IPS-11a (cell line): ENCODE measurements around the gene PPARA.

Experiments
- H3K4me3 ChIP-seq: one replicate; pipeline ENCODE4 v1.5.1; 2013; ENCODE audit warnings: low read depth, low read length, control low read depth

Gene PPARA

GRCh38 chr22:46202897-46203600 is 52.7 kb downstream of the PPARA start:
- H3K4me3 ChIP-seq = no peak overlapping the region

- no peak overlapping the region for H3K4me3 ChIP-seq
These were observed 53.3 kb downstream of the PPARA start for GRCh38 chr22:46203601-46203980.

GRCh38 chr22:46209262-46209661 is 58.9 kb downstream of the PPARA start:
- no peak overlapping the region for H3K4me3 ChIP-seq

GRCh38 chr22:46212195-46212594 is 61.9 kb downstream of the PPARA start:
- H3K4me3 ChIP-seq = no peak overlapping the region

GRCh38 chr22:46213052-46213451 is 62.7 kb downstream of the PPARA start:
- no peak overlapping the region for H3K4me3 ChIP-seq

- H3K4me3 ChIP-seq = no peak overlapping the region
These were observed 63.8 kb downstream of the PPARA start for GRCh38 chr22:46214149-46214548.

- H3K4me3 ChIP-seq = no peak overlapping the region
These were observed 64.3 kb downstream of the PPARA start for GRCh38 chr22:46214616-46215015.

- H3K4me3 ChIP-seq = no peak overlapping the region
These were observed 69.3 kb downstream of the PPARA start for GRCh38 chr22:46219636-46220035.

GRCh38 chr22:46220921-46221320 is 70.6 kb downstream of the PPARA start:
- H3K4me3 ChIP-seq = no peak overlapping the region

GRCh38 chr22:46224044-46224897 is 73.9 kb downstream of the PPARA start:
- no peak overlapping the region for H3K4me3 ChIP-seq

GRCh38 chr22:46224898-46225290 is 74.6 kb downstream of the PPARA start:
- H3K4me3 ChIP-seq = no peak overlapping the region

GRCh38 chr22:46225631-46226030 is 75.3 kb downstream of the PPARA start:
- no peak overlapping the region for H3K4me3 ChIP-seq

- no peak overlapping the region for H3K4me3 ChIP-seq
These were observed 76.3 kb downstream of the PPARA start for GRCh38 chr22:46226577-46226976.

- no peak overlapping the region for H3K4me3 ChIP-seq
These were observed 79.4 kb downstream of the PPARA start for GRCh38 chr22:46229701-46230100.

GRCh38 chr22:46230262-46230901 is 80.1 kb downstream of the PPARA start:
- no peak overlapping the region for H3K4me3 ChIP-seq

- H3K4me3 ChIP-seq = no peak overlapping the region
These were observed 82.9 kb downstream of the PPARA start for GRCh38 chr22:46233231-46233630.

GRCh38 chr22:46234969-46235368 is 84.6 kb downstream of the PPARA start:
- no peak overlapping the region for H3K4me3 ChIP-seq

- H3K4me3 ChIP-seq = no peak overlapping the region
These were observed 87.3 kb downstream of the PPARA start for GRCh38 chr22:46237453-46238124.

GRCh38 chr22:46238541-46238940 is 88.2 kb downstream of the PPARA start:
- no peak overlapping the region for H3K4me3 ChIP-seq

GRCh38 chr22:46239261-46240048 is 89.1 kb downstream of the PPARA start:
- no peak overlapping the region for H3K4me3 ChIP-seq
